SK-N-DZ (cell line): ENCODE data around the gene ZNF236.
A peak's percentile ranks its signal among the peaks of the same experiment; 100 is the strongest.
"Not testable (repeated sequence)": the region's sequence is repeated elsewhere in the genome, so short reads cannot be mapped to it uniquely, and the experiment has no call there.

ENCODE experiments used
- DNase-seq: peaks from one replicate; pipeline ENCODE4 v3.0.0-alpha.2; 2015; ENCODE audit warnings: low spot score

Gene ZNF236

DNA sequence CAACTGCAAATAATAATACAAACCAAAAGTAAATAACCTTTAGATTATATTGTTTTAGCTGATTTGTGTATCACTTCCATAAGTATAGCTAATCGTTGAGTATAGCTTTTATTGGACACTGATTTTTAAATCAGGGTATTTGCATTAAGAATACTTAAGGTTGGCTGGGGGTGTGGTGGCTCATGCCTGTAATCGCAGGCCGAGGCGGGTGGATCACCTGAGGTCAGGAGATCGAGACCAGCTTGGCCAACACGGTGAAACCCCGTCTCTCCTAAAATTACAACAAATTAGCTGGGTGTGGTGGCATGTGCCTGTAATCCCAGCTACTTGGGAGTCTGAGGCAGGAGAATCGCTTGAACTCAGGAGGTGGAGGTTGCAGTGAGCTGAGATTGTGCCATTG lies 122.0 kb downstream of the ZNF236 start:
- DNase-seq = not testable (repeated sequence)

DNA sequence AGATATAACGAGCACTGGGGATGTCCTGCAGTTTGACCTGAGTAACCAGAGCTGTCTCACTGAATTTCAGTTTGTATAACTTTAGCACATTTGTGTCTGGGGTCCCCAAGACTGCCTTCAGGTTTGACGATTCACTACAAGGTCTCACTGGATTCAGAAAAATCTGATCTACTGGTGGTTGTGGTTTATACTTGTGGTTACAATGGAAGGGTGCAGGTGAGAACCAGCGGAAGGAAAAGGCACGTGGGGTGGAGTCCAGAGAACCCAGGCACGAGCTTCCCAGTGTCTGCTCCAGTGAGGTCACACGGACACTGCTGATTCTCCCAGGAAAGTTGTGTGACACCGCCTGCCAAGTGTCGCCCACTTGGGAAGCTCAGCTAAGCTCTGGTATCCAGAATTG lies 126.0 kb downstream of the ZNF236 start:
- DNase-seq = no peak

DNA sequence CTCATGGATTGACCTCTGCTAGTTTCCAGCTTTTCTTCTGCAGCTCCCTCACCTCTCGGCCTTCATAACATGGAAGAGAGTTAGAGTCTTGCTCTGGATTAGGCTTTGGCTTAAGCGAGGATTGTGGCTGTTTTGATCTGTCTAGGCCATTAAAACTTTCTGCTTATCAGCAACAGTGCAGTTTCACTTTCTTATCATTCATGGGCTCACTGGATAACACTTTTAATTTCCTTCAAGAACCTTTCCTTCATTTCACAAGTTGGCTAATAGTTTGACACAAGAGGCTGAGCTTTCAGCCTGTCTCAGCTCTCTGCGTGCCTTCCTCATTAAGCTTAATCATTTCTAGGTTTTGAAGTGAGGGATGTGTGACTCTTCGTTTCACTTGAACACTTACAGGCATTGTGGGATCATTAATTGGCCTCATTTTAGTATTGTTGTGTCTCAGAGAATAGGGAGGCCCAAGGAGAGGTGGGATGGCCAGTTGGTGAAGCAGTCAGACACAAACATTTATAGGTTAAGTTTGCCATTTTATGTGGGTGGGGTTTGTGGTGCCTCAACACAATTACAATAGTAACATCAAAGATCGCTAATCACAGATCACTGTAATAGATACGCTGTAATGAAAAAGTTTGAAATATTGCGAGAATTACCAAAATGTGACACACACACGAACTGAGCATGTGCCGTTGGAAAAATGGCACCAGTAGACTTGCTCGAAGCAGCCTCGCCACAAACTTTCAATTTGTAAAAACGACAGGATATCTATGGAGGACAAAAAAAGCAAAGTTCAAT lies 129.3 kb downstream of the ZNF236 start:
- no peak for DNase-seq

DNA sequence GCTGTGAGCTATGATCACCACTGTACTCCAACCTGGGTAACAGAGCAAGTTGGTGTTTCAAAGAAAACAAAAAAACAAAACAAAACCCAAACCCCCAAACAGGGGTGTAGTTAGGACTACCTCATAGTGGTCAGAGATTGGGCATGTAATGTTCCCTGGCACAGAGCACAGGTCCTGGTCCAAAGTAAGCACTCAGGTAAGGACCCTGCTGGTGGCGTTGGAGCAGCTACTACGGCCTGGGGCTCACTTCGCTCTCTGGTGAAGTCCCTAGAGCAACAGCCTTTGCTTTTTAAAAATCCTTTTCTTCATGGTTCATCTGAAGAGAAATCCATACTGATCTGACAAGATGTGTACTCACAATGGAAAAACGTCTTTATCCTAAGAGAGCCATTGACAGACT lies 130.4 kb downstream of the ZNF236 start:
- no peak for DNase-seq

DNA sequence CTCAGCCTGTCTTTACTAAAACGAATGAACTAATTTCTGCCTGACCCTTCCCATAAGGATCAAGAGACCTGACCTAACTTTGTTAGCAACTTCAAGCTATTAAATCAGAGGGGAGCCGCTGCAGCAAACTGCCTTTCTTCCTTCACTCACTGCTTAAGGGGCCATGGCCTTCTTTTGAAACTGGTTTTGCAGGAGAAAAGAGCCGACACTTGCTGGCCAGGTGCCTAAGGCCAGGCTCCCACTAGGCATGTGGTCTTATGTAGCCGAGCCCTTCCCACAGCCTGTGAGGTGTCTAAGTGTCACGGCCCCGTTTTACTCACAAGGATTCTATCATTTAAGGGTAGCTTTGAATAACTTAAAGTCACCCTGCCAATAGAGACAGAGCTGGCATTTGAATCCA lies 130.8 kb downstream of the ZNF236 start:
- DNase-seq = no peak

DNA sequence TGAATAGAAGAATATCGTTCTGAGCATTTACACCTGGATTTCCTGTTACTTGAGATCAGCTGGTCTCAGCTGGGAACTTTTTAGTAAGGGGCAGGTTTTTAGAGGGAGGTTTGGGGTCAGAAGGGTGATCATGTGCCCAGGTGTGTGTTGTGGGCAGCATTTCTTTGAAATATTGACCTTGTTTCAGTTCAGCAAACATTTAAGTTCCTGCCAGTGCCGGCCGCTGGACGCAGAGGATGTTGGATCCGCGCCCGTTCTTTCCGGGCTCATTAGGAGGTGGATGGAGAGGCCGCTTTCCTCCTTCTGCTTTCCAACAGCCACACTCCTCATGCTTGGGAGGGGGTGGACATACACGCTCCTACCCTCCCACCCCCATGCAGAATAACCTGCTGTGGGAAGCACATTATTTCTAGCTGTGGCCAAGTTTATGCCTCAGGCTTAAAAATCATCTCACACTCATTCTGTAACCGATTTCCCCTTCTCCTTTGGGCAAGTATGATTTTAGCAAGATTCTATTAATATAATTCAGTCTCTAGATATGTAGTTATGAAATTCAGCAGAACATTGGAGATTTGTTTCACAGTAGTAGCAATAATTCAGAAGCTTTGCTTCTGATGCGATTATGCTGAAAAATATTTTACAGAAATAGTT lies 131.4 kb downstream of the ZNF236 start:
- DNase-seq = no peak

DNA sequence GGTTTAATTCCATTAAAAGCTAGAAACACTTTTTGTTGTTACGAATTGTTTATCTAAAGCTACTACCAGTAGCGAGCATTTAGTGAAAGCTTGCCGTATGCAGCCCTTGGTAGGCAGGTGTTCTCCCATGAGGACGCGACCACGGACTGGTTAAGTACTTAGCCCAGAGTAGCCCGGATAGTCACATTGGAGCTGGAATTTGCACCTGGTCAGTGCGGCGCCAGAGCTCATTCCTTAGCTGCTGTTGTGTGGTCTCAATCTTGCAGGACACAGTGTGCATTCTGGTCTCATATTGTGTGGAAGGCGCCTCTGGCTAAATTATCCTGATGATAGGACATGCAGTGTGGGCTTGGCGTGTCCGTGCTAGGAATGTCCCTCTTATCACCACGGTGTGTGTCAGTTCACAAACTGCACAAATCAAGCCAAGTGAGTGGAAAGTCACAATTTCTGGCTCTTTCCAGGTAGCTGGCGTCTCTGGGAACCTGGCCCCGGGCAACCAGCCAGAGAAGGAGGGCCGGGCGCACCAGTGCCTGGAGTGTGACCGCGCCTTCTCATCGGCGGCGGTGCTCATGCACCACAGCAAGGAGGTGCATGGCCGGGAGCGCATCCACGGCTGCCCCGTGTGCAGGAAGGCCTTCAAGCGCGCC lies 133.3 kb downstream of the ZNF236 start:
- DNase-seq = no peak

DNA sequence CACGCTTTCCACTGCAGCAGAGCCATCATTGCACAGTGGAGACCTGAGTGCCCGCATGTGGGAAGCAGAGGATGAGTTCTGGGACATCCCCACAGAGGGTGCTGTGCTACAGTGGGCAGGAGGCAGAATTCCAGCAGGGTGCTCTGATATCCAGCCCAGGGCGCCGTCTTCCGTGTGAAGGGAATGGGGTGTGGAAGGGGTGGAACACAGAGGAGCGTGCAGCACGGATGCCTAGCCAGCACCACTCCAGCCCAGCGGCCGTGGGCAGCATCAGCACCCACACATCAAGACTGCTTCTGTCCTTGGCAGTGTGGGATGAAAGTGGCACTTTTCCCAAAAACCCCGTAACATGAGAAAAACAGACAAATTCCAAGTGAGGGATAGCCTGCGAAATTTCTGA lies 134.3 kb downstream of the ZNF236 start:
- DNase-seq = no peak

DNA sequence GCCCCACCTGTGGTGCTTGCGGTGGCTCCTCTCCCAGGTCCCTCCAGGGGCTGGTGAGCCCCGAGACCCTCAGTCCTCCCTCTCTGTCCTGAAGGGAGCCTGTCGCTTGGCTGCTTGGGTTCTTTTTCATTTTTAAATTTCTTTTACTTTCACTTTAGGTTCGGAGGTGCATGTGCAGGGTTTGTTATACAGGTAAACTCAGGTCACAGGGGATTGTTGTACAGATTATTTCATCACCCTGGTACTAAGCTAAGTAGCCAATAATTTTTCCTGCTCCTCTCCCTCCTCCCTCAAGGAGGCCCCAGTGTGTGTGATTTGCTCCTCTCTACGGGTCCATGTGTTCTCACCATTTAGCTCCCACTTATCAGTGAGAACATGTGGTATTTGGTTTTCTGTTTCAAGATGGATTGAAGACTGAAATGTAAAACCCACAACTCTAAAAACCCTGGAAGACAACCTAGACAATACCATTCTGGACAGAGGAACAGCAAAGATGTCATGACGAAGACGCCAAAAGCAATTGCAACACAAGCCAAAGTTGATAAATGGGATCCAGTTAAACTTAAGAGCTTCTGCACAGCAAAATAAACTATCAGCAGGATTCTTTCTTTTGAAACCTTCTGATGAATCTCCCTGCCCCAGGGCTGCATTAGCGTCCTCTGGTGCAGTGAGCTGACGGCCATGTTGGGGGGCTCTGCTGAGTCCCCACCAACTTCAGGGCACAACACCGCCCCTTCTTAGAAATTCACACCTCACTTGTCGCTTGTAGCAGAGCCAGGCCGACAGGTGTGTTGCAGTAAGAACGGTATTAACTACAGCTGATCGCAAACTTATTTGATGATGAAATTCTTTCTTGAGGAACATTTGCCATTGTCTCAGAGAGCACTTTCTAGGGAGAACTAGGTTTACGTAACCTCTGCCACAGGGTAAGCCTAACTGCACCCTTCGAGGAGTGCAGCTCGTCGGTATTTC lies 135.3 kb downstream of the ZNF236 start:
- no peak for DNase-seq

DNA sequence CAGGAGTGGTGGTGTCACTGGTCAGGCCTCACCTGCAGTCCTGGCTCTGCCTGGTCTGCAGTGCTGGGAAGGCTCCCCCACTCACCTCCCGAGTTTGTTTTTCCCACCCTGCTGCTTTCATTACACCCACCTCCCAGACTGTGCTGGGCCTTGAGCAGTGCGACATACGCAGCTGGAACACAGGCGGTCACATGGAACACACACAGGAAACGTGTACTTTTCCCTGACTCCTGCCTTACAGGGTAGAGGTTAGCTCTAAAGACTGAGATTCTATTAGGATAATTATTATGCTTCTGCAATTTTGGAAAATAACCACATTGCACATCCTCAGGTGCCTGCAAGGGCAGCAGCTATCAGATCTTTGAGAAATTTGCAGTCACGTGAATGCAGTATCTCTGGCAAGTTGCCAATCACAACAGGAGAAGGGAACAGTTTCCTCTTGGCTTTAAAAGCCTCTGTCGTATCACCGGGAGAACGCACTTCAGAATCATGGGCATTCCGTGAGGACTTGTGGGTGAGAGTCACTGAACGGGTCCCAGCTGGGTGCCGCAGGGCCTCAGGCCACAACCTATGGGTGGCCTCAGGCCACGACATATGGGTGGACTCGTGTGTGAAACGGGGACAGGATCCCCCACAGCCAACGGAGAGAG lies 136.5 kb downstream of the ZNF236 start:
- DNase-seq = peak; percentile 37

DNA sequence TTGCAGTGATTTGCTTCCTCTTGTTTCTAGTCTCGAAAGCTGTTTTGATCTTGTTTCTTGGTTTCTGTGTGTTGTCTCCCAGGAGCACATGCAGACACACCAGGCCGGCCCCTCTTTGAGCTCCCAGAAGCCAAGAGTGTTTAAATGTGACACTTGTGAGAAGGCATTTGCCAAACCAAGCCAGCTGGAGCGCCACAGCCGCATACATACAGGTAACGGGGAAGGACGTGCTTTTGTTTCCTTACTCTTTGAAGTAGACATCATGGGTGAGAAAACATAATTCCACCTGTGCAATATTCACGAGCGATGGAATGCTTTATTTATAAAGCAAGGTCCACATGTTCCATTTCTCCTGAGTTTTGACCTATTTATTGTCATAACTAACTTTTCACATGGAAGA lies 137.2 kb downstream of the ZNF236 start:
- no peak for DNase-seq

DNA sequence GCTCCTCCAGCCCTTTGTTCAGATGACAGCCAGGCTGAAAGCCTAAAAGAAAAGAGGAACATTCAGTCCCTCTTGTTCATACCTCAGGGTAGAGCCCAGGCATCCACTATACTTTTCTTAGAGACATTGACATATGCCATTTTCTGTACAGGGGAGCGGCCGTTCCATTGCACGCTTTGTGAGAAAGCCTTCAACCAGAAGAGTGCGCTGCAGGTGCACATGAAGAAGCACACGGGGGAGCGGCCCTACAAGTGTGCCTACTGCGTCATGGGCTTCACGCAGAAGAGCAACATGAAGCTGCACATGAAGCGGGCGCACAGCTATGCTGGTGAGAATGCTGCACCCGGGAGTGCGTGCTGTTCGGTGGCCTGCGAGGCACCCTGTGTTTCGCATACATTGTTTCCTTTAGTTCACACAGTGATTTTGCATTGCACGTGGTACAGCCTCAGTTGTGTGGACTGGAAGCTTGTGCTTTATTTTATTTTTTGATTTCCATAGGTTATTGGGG lies 138.2 kb downstream of the ZNF236 start:
- DNase-seq = no peak

DNA sequence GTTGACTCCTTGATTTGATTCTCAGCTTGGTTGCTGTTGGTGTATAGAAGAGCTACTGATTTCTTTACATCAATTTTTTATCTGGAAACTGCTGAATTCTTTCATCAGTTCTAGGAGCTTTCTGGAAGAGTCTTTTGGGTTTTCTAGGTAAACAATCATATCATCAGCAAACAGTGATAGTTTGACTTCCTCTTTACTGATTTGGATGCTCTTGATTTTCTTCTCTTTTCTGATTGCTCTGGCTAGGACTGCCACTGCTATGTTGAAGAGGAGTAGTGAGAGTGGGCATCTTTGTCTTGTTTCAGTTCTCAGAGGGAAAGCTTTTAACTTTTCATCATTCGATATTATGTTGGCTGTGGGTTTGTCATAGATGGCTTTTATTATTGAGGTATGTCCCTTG lies 140.5 kb downstream of the ZNF236 start:
- no peak for DNase-seq

DNA sequence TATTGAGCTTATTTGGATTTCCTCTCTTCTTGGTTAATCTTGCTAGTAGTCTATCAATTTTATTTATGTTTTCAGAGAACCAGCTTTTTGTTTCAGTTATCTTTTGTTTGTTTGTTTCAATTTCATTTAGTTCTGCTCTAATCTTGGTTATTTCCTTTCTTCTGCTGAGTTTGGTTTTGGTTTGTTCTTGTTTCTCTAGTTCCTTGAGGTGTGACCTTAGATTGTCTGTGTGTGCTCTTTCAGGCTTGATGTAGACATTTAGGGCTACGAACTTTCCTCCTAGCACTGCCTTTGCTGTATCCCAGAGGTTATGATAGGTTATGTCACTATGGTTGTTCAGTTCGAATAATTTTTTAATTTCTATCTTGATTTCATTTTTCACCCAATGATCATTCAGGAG lies 141.6 kb downstream of the ZNF236 start:
- no peak for DNase-seq

DNA sequence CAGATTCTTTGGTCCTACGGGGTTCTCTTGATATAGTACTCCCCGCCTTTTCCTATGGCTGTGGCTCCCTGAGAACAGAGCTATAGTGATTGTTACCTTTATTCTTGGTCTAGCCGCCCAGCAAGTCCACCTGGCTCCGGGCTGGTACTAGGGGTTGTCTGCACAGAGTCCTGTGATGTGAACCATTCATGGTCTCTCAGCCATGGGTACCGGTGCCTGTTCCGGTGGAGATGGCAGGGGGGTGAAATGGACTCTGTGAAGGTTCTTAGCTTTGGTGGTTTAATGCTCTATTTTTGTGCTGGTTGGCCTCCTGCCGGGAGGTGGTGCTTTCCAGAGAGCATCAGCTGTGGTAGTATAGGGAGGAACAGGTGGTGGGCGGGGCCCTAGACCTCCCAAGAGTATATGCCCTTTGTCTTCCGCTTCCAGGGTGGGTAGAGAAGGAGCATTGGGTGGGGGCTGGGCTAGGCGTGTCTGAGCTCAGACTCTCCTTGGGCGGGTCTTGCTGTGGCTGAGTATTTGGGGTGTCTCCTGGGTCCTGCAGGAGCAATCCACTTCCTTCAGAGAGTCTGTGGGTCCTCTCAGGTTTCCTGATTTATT lies 143.3 kb downstream of the ZNF236 start:
- not testable (repeated sequence) for DNase-seq

DNA sequence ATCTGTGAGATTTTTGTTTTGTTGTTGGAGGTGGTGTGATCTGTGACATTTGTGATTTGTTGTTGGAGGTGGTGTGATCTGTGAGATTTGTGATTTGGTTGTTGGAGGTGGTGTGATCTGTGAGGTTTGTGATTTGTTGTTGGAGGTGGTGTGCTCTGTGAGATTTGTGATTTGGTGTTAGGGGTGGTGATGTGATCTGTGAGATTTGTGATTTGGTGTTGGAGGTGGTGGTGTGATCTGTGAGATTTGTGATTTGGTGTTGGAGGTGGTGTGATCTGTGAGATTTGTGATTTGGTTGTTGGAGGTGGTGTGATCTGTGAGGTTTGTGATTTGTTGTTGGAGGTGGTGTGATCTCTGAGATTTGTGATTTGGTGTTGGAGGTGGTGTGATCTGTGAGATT lies 144.9 kb downstream of the ZNF236 start:
- DNase-seq = not testable (repeated sequence)

DNA sequence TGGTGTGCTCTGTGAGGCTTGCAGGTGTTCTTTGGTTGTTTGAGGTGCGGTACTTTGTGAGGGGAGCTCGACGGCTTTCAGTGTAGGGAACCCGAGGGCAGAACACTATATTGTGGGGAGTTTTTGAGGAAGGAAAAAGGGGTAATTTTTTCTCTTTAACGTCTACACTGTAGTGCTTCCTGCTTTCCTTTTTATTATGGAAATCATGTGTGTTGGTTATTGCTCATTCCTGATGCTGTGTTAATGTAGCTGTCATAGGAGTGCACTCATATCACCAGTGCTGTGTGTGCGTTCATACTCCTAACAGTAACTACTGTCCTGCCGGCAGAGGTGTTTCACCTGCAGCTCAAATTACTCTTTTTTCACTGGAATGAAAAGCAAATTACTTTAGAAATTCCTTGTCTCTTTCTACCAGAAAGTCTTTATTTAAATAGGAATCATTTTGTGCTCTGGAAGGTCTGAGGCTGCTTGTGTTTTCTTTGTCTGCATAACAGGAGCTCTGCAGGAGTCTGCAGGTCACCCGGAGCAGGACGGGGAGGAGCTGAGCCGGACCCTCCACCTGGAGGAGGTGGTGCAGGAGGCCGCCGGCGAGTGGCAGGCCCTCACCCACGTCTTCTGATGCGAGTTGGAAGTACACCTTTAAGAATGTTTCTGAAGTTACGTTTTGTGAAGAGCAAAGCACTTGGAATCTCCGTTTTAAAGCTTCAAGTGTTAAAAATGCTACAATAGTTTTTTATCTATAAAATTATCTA lies 145.5 kb downstream of the ZNF236 start:
- DNase-seq = no peak

DNA sequence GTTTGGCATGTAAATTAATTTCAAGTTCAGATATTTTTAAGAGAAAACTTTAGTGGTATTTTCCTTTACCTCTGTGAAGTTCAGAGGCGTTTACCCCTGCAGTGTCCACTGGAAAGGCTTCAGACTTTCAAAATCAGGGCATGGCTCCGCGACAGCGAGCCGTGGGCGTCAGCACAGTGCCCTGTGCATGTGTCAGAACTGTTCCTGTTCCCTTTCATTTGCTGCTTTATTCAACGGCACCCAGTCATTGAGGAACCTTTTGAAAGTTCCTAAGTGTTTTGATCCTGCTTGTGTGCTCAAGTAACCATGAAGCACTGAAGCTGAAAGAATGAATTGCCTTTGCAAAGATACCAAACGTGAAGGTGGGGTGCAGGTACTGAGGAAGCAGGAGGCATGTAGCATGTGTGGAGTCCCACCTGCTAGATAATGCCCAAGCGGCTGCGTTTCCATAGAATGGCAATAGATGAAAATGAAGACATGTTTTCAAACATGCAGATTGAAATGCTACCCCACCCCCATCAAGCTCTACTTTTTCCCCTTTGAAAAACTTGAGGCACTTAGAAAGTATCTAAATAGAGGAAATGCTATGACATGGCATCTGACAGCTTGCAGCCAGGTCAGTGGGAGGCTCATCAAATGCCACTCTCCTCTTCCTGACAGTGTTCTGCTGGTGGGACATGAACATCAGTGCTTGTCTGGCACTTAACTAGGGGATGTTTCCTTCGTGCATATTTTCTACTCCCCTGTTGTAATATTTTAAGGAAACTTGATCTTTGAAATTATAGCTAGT lies 148.6 kb downstream of the ZNF236 start:
- no peak for DNase-seq

DNA sequence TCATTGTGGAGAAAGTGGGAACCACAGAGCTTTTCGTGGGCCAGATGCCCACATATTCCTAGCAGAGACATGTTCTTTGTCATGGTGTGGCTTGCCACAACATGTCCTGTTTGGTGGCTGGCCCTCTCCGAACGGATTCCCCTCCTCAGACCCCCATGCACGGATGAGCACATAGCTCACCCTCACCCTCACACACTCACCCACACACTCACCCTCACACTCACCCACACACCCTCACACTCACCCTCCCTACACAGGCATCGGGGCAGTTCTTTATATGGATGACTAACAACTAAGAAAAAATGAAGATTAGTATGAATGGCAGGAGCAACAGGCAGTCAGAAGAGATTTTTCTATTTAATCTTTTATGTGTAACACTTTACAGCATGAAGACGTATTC lies 149.9 kb downstream of the ZNF236 start:
- DNase-seq = no peak
